Vagina (tissue), 2 donors: ENCODE results near the gene MR1. TPM values are rescaled to one million over a fixed set of nuclear protein-coding genes. Genes with fewer than 3 reads are reported as not detected.

Experiments
- DNase-seq, 2 donors: peaks; one replicate each; pipeline ENCODE4 v3.0.0-alpha.2; 2017; ENCODE audit errors: extremely low spot score in 2 of 2
- H3K27ac ChIP-seq: fragments of 200-600 bp; sonication (generic); one replicate; pipeline ENCODE4 v1.5.1; 2019
- H3K27me3 ChIP-seq: fragments of 200-600 bp; sonication (generic); one replicate; pipeline ENCODE4 v1.5.1; 2019
- H3K36me3 ChIP-seq, 2 donors: fragments of 200-600 bp; sonication (generic); one replicate each; pipeline ENCODE4 v1.5.1; 2017 to 2019
- H3K4me1 ChIP-seq: fragments of 200-600 bp; sonication (generic); one replicate; pipeline ENCODE4 v1.5.1; 2019
- H3K4me3 ChIP-seq, 2 donors: fragments of 200-600 bp; sonication (generic); 1 replicate in 1 of 2; 2 replicates in 1 of 2; pipeline ENCODE4 v1.5.1; 2016 to 2019
- H3K9me3 ChIP-seq: fragments of 200-600 bp; sonication (generic); one replicate; pipeline ENCODE4 v1.5.1; 2019
- CTCF ChIP-seq, 3 experiments: fragments of 450-650 bp in 2 of 3; fragments of 200-600 bp in 1 of 3; sonication (generic) in 1 of 3; IDR thresholded peaks; one replicate each; pipeline ENCODE4 v1.5.1; 2017 to 2019; ENCODE audit warnings: antibody characterized with exemption in 3 of 3, mild to moderate bottlenecking in 2 of 3, moderate library complexity in 2 of 3
- POLR2A ChIP-seq, 2 donors: fragments of 450-650 bp; IDR thresholded peaks; one replicate each; pipeline ENCODE4 v1.6.1; 2017; ENCODE audit warnings: antibody characterized with exemption in 2 of 2, mild to moderate bottlenecking in 2 of 2, moderate library complexity in 2 of 2
- POLR2AphosphoS5 ChIP-seq, 2 donors: sonication (generic); formaldehyde crosslinking; IDR thresholded peaks; one replicate each; pipeline ENCODE4 v1.9.0; 2017; ENCODE audit warnings: antibody characterized with exemption in 2 of 2, mild to moderate bottlenecking in 2 of 2, low read depth in 1 of 2; ENCODE audit not compliant: insufficient read depth in 1 of 2
- intact Hi-C: fragments of 100-400 bp; cut with DNase I; formaldehyde crosslinking; loops from one replicate; pipeline ENCODE4 v1.15.1; 2023
- total RNA-seq: library from RNA; depleted of rRNA; stranded (reverse); fragments of >200 nt; gene quantifications from one replicate; pipeline ENCODE4 v1.2.3, GENCODE V29; 2016

MR1 gene
- 12.8 TPM for total RNA-seq

- intact Hi-C loops, result loop anchor here (5.0 kb wide), 1 partner anchor 58 kb away; no protein-coding TSS in a partner anchor
- Histone ChIP-seq H3K4me1 (peaks cover 46% of the 10 kb centered on the region), H3K9me3 (no peaks in the 10 kb centered on the region), H3K27me3 (no peaks in the 10 kb centered on the region), H3K36me3 (no peaks in the 10 kb centered on the region), H3K4me3 (peak within 1 kb of the TSS; percentile 32 to 41), H3K27ac (peak within 1 kb of the TSS; percentile 95)
- DNase-seq, result no peak
- TF ChIP-seq CTCF (IDR thresholded peaks at IDR 0.05) (no peak), POLR2A (IDR thresholded peaks at IDR 0.05) (peak; percentile 65 to 66), POLR2AphosphoS5 (IDR thresholded peaks at IDR 0.05; ENCODE audit: insufficient read depth in 1 of 2, low read depth in 1 of 2) (peak; percentile 28 to 75)
Observed at GRCh38 chr1:181033799-181034451, at the start of gene MR1. TSS of gene MR1 (plus strand) at chr1:181033983. CDS start at chr1:181034008, 25 bp downstream.

- intact Hi-C loops, result no loop called here
- no peak for TF ChIP-seq POLR2A (IDR thresholded peaks at IDR 0.05)
- no peak for TF ChIP-seq POLR2AphosphoS5 (IDR thresholded peaks at IDR 0.05; ENCODE audit: insufficient read depth in 1 of 2, low read depth in 1 of 2)
- no peak for TF ChIP-seq CTCF (IDR thresholded peaks at IDR 0.05)
Observed at GRCh38 chr1:180988253-180988752, 45.5 kb upstream of the MR1 start.

GRCh38 chr1:180994262-180994661, 39.5 kb upstream of the MR1 start:
- intact Hi-C loops, result no loop called here
- DNase-seq, result no peak
- Histone ChIP-seq H3K9me3 (no peaks in the 10 kb centered on the region), H3K4me3 (no peak overlapping the region), H3K27me3 (no peaks in the 10 kb centered on the region), H3K36me3 (peaks cover 0 to 36% of the 10 kb centered on the region in 2 donors), H3K27ac (no peak overlapping the region), H3K4me1 (peaks cover 11% of the 10 kb centered on the region)
- TF ChIP-seq CTCF (IDR thresholded peaks at IDR 0.05) (no peak), POLR2A (IDR thresholded peaks at IDR 0.05) (no peak), POLR2AphosphoS5 (IDR thresholded peaks at IDR 0.05; ENCODE audit: insufficient read depth in 1 of 2, low read depth in 1 of 2) (no peak)

More at GRCh38 chr1:180988253-180988752, 45.5 kb upstream of the MR1 start:
- no peaks in the 10 kb centered on the region for H3K4me1 ChIP-seq
- no peaks in the 10 kb centered on the region for H3K9me3 ChIP-seq
- no peak overlapping the region for H3K27ac ChIP-seq
- no peak overlapping the region for H3K4me3 ChIP-seq
- H3K36me3 ChIP-seq, result peaks cover 0 to 73% of the 10 kb centered on the region in 2 donors
- DNase-seq, result no peak
- H3K27me3 ChIP-seq, result no peaks in the 10 kb centered on the region

GRCh38 chr1:180997843-180998504, 35.8 kb upstream of the MR1 start:
- DNase-seq, result no peak
- Histone ChIP-seq H3K36me3 (peaks cover 0 to 18% of the 10 kb centered on the region in 2 donors), H3K4me1 (peaks cover 11% of the 10 kb centered on the region), H3K9me3 (no peaks in the 10 kb centered on the region), H3K4me3 (no peak overlapping the region), H3K27me3 (no peaks in the 10 kb centered on the region), H3K27ac (no peak overlapping the region)
- TF ChIP-seq POLR2AphosphoS5 (IDR thresholded peaks at IDR 0.05; ENCODE audit: insufficient read depth in 1 of 2, low read depth in 1 of 2) (no peak), CTCF (IDR thresholded peaks at IDR 0.05) (no peak), POLR2A (IDR thresholded peaks at IDR 0.05) (no peak)
- intact Hi-C loops, result no loop called here
